Esophagus muscularis mucosa (tissue), 4 donors: Measurements from ENCODE around the gene CCAR1. TPM values are rescaled to one million over a fixed set of nuclear protein-coding genes. Genes with fewer than 3 reads are reported as not detected.
"Not testable (repeated sequence)": the region's sequence is repeated elsewhere in the genome, so short reads cannot be mapped to it uniquely, and the experiment has no call there.

Experiments
- DNase-seq: peaks from one replicate; pipeline ENCODE4 v3.0.0-alpha.2; 2017; ENCODE audit errors: extremely low spot score
- H3K27ac ChIP-seq, 4 donors: fragments of 200-600 bp; sonication (generic); replicated peaks in 1 of 4; 1 replicate in 3 of 4; 2 replicates in 1 of 4; pipeline ENCODE4 v1.5.1; 2016 to 2019; ENCODE audit warnings: mild to moderate bottlenecking in 1 of 4
- H3K27me3 ChIP-seq, 4 donors: fragments of 200-600 bp; sonication (generic); one replicate each; pipeline versions ENCODE4 v1.5.1 to v1.6.0; 2016 to 2019
- H3K36me3 ChIP-seq, 4 donors: fragments of 200-600 bp; sonication (generic); one replicate each; pipeline ENCODE4 v1.5.1; 2016 to 2019
- H3K4me1 ChIP-seq, 4 donors: fragments of 200-600 bp; sonication (generic); one replicate each; pipeline ENCODE4 v1.5.1; 2016 to 2019
- H3K4me3 ChIP-seq, 4 donors: fragments of 200-600 bp; sonication (generic); 1 replicate in 2 of 4; 2 replicates in 2 of 4; pipeline ENCODE4 v1.5.1; 2016 to 2019; ENCODE audit warnings: mild to moderate bottlenecking in 4 of 4, moderate library complexity in 1 of 4
- H3K9me3 ChIP-seq, 4 donors: fragments of 200-600 bp; sonication (generic); 1 replicate in 3 of 4; 2 replicates in 1 of 4; pipeline ENCODE4 v1.5.1; 2016 to 2019
- EP300 ChIP-seq: sonication (generic); formaldehyde crosslinking; IDR thresholded peaks from one replicate; pipeline ENCODE4 v1.6.1; 2017; ENCODE audit warnings: antibody characterized with exemption
- POLR2A ChIP-seq: fragments of 450-650 bp; IDR thresholded peaks from one replicate; pipeline ENCODE4 v1.6.1; 2017; ENCODE audit warnings: antibody characterized with exemption, moderate library complexity, mild to moderate bottlenecking, low read depth
- POLR2AphosphoS5 ChIP-seq, 2 donors: sonication (generic); formaldehyde crosslinking; IDR thresholded peaks; one replicate each; pipeline ENCODE4 v1.6.1; 2017; ENCODE audit warnings: antibody characterized with exemption in 2 of 2
- WGBS: methylation state at CpG from one replicate; pipeline ENCODE4 v1.1.5; 2018; 5-methylcytosine and 5-hydroxymethylcytosine counted together
- intact Hi-C: fragments of 100-400 bp; cut with DNase I; formaldehyde crosslinking; loops from one replicate; pipeline ENCODE4 v1.15.1; 2023
- total RNA-seq, 4 donors: library from RNA; depleted of rRNA; stranded (reverse); fragments of >200 nt; gene quantifications; one replicate each; pipeline versions ENCODE4 v1.1.0 to v1.2.1, GENCODE V29; 2016
- TF ChIP-seq, protein P1 (sequence below), 3 experiments: fragments of 200-600 bp in 2 of 3; fragments of 450-650 bp in 1 of 3; sonication (generic) in 2 of 3; IDR thresholded peaks; one replicate each; pipeline ENCODE4 v1.5.1; 2017 to 2019; ENCODE audit warnings: antibody characterized with exemption in 3 of 3, mild to moderate bottlenecking in 2 of 3, moderate library complexity in 1 of 3

Gene CCAR1
- total RNA-seq, 4 donors from 2014 or later = 28.5 to 44.4 (median 35.5) TPM

DNA sequence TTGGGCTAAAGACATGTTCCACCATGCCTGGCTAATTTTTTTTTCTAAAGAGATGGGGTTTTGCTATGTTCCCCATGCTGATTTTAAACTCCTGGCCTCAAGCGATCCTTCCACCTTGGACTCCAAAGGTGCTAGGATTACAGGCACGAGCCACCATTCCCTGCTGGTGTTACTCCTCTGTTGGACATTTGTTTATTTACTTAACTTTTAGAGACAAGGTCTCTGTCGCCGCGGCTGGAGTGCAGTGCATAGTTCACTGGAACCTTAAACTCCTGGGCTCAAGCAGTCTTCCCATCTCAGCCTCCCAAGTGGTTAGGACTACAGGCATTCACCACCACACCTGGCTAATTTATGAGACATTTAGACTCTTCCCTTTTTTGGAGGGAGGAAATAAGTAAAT is 38.9 kb downstream of the CCAR1 start:
- intact Hi-C loops = loop anchor here (10.0 kb wide), 1 partner anchor 145 kb away; the partner anchor contains the start of gene DDX50
- H3K36me3 ChIP-seq = peaks cover 71 to 100% (median 97%) of the 10 kb centered on the region in 4 donors
- 48% methylated on average over 5 of the region's 5 CpGs for WGBS

DNA sequence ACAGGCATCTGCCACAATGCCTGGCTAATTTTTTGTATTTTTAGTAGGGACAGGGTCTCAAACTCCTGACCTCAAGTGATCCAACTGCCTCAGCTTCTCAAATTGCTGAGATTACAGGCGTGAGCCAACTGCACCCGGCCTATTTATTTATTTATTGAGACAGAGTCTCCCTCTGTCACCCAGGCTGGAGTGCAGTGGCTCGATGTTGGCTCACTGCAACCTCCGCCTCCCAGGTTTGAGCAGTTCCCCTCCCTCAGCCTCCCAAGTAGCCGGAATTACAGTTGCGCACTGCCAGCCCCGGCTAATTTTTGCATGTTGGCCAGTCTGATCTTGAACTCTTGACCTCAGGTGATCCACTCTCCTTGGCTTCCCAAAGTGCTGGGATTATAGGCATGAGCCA is 46.4 kb downstream of the CCAR1 start:
- H3K9me3 ChIP-seq, H3K27ac ChIP-seq, H3K4me1 ChIP-seq, DNase-seq, H3K27me3 ChIP-seq, H3K4me3 ChIP-seq: not testable (repeated sequence)
- H3K36me3 ChIP-seq = peaks cover 62 to 100% (median 95%) of the 10 kb centered on the region in 4 donors
- intact Hi-C loops = loop anchor here (10.0 kb wide), 1 partner anchor 137 kb away; the partner anchor contains the start of gene DDX50
- 82% methylated on average over 7 of the region's 7 CpGs for WGBS

More for the DNA sequence above, 38.9 kb downstream of the CCAR1 start:
- H3K9me3 ChIP-seq = no peaks in the 10 kb centered on the region
- H3K4me1 ChIP-seq = no peaks in the 10 kb centered on the region
- TF ChIP-seq, protein P1, sequence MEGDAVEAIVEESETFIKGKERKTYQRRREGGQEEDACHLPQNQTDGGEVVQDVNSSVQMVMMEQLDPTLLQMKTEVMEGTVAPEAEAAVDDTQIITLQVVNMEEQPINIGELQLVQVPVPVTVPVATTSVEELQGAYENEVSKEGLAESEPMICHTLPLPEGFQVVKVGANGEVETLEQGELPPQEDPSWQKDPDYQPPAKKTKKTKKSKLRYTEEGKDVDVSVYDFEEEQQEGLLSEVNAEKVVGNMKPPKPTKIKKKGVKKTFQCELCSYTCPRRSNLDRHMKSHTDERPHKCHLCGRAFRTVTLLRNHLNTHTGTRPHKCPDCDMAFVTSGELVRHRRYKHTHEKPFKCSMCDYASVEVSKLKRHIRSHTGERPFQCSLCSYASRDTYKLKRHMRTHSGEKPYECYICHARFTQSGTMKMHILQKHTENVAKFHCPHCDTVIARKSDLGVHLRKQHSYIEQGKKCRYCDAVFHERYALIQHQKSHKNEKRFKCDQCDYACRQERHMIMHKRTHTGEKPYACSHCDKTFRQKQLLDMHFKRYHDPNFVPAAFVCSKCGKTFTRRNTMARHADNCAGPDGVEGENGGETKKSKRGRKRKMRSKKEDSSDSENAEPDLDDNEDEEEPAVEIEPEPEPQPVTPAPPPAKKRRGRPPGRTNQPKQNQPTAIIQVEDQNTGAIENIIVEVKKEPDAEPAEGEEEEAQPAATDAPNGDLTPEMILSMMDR (IDR thresholded peaks at IDR 0.05) = no peak
- TF ChIP-seq POLR2A = no peak
- TF ChIP-seq EP300 = no peak
- no peak for TF ChIP-seq POLR2AphosphoS5 (IDR thresholded peaks at IDR 0.05)
- H3K27me3 ChIP-seq = no peaks in the 10 kb centered on the region
- DNase-seq = no peak
- no peak overlapping the region for H3K4me3 ChIP-seq
- no peak overlapping the region for H3K27ac ChIP-seq

DNA sequence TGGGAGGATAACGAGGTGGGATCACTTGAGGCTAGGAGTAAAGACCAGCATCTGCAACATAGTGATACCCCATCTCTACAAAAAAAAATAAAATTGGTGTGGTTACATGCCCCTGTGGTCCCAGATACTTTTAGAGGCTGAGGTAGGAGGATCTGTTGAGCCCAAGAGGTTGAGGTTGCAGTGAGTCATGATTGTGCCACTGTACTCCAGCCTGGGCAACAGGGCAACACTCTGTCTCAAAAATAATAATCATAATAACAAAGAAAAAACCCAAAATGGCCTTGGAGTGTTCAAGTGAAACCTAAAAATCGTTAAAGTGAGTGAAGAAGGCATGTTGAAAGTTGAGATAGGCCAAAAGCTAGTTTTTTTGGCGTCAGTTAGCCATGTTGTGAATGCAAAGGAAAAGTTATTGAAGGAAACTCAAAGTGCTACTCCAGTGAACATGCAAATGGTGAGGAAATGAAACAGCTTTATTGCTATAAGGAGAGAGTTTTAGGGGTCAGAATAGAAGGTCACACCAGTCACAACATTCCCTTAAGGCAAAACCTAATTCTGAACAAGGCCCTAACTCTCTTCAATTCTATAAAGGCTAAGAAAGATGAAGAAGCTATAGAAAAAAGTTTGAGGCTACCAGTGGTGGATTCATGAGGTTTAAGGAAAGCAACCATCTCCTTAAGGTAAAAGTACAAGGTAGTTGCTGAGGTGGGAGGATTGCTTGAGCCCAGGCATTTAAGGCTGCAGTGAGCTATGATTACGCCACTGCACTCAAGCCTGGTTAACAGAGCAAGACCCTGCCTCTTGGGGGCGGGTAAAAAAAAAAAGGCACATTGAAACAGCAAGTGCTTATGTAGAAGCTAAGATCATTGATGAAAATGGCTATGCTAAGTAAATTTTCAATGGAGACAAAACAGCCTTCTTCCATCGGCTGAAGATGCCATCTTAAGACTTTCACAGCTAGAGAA is 60.9 kb downstream of the CCAR1 start:
- WGBS = 92% methylated on average over 6 of the region's 6 CpGs
- intact Hi-C loops = no loop called here
- Histone ChIP-seq H3K4me1 (no peaks in the 10 kb centered on the region), H3K36me3 (peaks cover 17 to 100% (median 73%) of the 10 kb centered on the region in 4 donors), H3K27me3 (no peaks in the 10 kb centered on the region), H3K4me3 (no peak overlapping the region), H3K27ac (no peak overlapping the region), H3K9me3 (no peaks in the 10 kb centered on the region)
- DNase-seq = no peak
- TF ChIP-seq EP300 (no peak), POLR2AphosphoS5 (IDR thresholded peaks at IDR 0.05) (no peak), POLR2A (no peak)
- TF ChIP-seq, protein P1 (IDR thresholded peaks at IDR 0.05) = no peak

GRCh38 chr10:68784476-68784875 is 63.4 kb downstream of the CCAR1 start:
- Histone ChIP-seq H3K4me3 (no peak overlapping the region), H3K9me3 (no peaks in the 10 kb centered on the region), H3K27me3 (no peaks in the 10 kb centered on the region), H3K27ac (no peak overlapping the region), H3K4me1 (no peaks in the 10 kb centered on the region), H3K36me3 (peaks cover 26 to 100% (median 75%) of the 10 kb centered on the region in 4 donors)
- intact Hi-C loops = no loop called here
- no peak for DNase-seq
- TF ChIP-seq, protein P1 (IDR thresholded peaks at IDR 0.05) = no peak
- 84% methylated on average over 7 of the region's 7 CpGs for WGBS

DNA sequence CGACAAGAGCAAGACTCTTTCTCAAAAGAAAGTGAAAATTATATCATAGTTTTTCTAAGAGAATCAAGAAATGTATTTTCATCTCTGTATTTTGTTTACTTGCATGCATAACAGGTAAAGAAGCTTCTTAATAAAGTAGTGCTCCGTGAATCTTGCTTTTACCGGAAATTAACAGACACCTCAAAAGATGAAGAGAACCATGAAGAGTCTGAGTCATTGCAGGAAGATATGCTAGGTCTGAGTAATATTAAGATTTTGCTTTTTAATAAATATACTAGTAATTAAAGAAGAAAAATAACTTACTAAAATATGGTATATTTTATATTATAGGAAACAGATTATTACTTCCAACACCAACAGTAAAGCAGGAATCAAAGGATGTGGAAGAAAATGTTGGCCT is 66.8 kb downstream of the CCAR1 start:
- Histone ChIP-seq H3K9me3 (no peaks in the 10 kb centered on the region), H3K4me1 (no peaks in the 10 kb centered on the region), H3K4me3 (no peak overlapping the region), H3K27me3 (no peaks in the 10 kb centered on the region), H3K36me3 (peaks cover 36 to 99% (median 81%) of the 10 kb centered on the region in 4 donors), H3K27ac (no peak overlapping the region)
- DNase-seq = no peak
- 92% methylated on average over 3 of the region's 3 CpGs for WGBS
- intact Hi-C loops = loop anchor here (5.0 kb wide), 1 partner anchor 36 kb away; no protein-coding TSS in a partner anchor
- TF ChIP-seq POLR2AphosphoS5 (IDR thresholded peaks at IDR 0.05) (no peak), POLR2A (no peak), EP300 (no peak)
- TF ChIP-seq, protein P1 (IDR thresholded peaks at IDR 0.05) = no peak
